KMS-11 (cell line): ENCODE results near the gene SAMD9L.
A peak's percentile ranks its signal among the peaks of the same experiment; 100 is the strongest.

Experiments used
- H2AFZ ChIP-seq: fragments of 200-600 bp; sonication (generic); 2 replicates; pipeline ENCODE4 v1.6.1; 2016; ENCODE audit warnings: antibody characterized with exemption, mixed run types, low read depth
- H3K27ac ChIP-seq: fragments of 200-600 bp; sonication (generic); 2 replicates; pipeline ENCODE4 v1.6.1; 2016; ENCODE audit warnings: mild to moderate bottlenecking, mixed run types
- H3K27me3 ChIP-seq: fragments of 200-600 bp; sonication (generic); 2 replicates; pipeline ENCODE4 v1.6.1; 2017; ENCODE audit warnings: mild to moderate bottlenecking, low read depth, mixed run types, moderate library complexity; ENCODE audit not compliant: insufficient read depth
- H3K36me3 ChIP-seq: fragments of 200-600 bp; sonication (generic); 2 replicates; pipeline ENCODE4 v1.6.1; 2017; ENCODE audit warnings: mild to moderate bottlenecking, mixed run types; ENCODE audit not compliant: insufficient read depth
- H3K4me1 ChIP-seq: fragments of 200-600 bp; sonication (generic); 2 replicates; pipeline ENCODE4 v1.6.1; 2016; ENCODE audit warnings: mild to moderate bottlenecking, low read depth, mixed run types; ENCODE audit not compliant: poor library complexity, severe bottlenecking
- H3K4me2 ChIP-seq: fragments of 200-600 bp; sonication (generic); 2 replicates; pipeline ENCODE4 v1.7.0; 2016; ENCODE audit warnings: mild to moderate bottlenecking, mixed run types
- H3K4me3 ChIP-seq: fragments of 200-600 bp; sonication (generic); IDR thresholded peaks from 2 replicates; pipeline ENCODE4 v1.6.1; 2017; ENCODE audit warnings: low read depth, low read length, mixed read lengths; ENCODE audit not compliant: insufficient read depth
- H3K79me2 ChIP-seq: fragments of 200-600 bp; sonication (generic); 2 replicates; pipeline ENCODE4 v1.6.1; 2016; ENCODE audit warnings: low read depth, mixed run types; ENCODE audit not compliant: insufficient read depth
- H3K9ac ChIP-seq: fragments of 200-600 bp; sonication (generic); 2 replicates; pipeline ENCODE4 v1.6.1; 2016; ENCODE audit warnings: mild to moderate bottlenecking, mixed run types
- H4K20me1 ChIP-seq: fragments of 200-600 bp; sonication (generic); 2 replicates; pipeline ENCODE4 v1.6.1; 2016; ENCODE audit warnings: mild to moderate bottlenecking, mixed run types; ENCODE audit not compliant: insufficient read depth
- CTCF ChIP-seq: fragments of 200-600 bp; sonication (generic); conservative IDR thresholded peaks from 2 replicates; pipeline ENCODE4 v1.6.1; 2017; ENCODE audit warnings: low read depth, mild to moderate bottlenecking, antibody characterized with exemption, low read length, moderate library complexity, mixed read lengths

Gene SAMD9L

DNA sequence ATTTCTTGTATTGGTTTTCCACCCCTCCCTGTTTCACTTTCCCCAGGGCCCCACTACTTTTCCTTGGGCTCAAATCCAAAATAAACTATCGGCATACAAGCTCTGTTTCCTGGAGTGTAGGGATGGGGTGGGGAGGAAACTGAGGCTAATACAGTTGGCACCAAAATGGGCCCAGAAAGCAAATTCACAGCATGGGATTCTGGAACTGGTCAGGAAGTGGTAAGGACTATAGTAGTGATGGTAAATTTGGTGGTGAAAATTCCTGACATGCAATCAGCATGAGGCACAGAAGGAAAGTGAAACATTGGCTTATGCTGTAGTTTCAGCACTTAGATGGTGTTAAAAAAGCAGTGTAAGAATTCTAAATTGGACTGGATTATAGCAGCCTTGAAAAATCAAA, 8.7 kb upstream of the SAMD9L start:
- Histone ChIP-seq H4K20me1 (no peaks in the 10 kb centered on the region), H3K36me3 (no peaks in the 10 kb centered on the region), H2AFZ (peak overlapping the region; percentile 35; the same call in 1 of the 2 replicates), H3K27ac (peak overlapping the region; percentile 37; the same call in 1 of the 2 replicates), H3K27me3 (no peaks in the 10 kb centered on the region), H3K4me1 (peaks cover 60% of the 10 kb centered on the region), H3K9ac (no peak overlapping the region), H3K4me2 (peak overlapping the region; percentile 75), H3K4me3 (no peak overlapping the region), H3K79me2 (no peaks in the 10 kb centered on the region)
- no peak for TF ChIP-seq CTCF

GRCh38 chr7:93150200-93150835, 2.1 kb upstream of the SAMD9L start:
- Histone ChIP-seq H3K36me3 (no peaks in the 10 kb centered on the region), H3K4me1 (peaks cover 25% of the 10 kb centered on the region), H4K20me1 (no peaks in the 10 kb centered on the region), H3K4me3 (no peak overlapping the region), H2AFZ (no peak overlapping the region), H3K27me3 (no peaks in the 10 kb centered on the region), H3K79me2 (peaks cover 22% of the 10 kb centered on the region; the same call in 1 of the 2 replicates), H3K27ac (no peak overlapping the region), H3K9ac (no peak overlapping the region), H3K4me2 (no peak overlapping the region)
- no peak for TF ChIP-seq CTCF

DNA sequence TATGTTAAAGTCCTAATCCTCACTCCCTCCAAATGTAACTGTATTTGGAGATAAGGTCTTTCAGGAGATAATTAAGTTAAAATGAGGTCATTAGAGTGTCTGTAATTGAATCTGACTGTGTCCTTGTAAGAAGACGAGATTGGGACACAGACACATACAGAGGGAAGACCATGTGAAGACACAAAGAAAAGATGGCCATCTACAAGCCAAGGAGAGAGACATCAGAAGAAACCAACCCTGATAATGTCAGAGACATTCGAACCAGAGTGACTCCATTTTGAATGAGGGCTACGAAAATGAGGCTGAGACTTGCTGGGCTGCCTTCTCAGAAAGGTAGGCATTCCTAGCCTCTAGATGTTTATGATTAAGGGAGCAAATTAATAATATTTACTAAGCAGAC, 542 bp upstream of the SAMD9L start:
- Histone ChIP-seq H3K9ac (peak overlapping the region; percentile 69; the same call in 1 of the 2 replicates), H3K27me3 (no peaks in the 10 kb centered on the region), H2AFZ (peak overlapping the region; percentile 45), H3K27ac (peak overlapping the region; percentile 82), H3K4me3 (no peak overlapping the region), H3K79me2 (peaks cover 22% of the 10 kb centered on the region; the same call in 1 of the 2 replicates), H4K20me1 (no peaks in the 10 kb centered on the region), H3K36me3 (peaks cover 3% of the 10 kb centered on the region; the same call in 1 of the 2 replicates), H3K4me1 (peaks cover 27% of the 10 kb centered on the region), H3K4me2 (peak overlapping the region; percentile 66)
- TF ChIP-seq CTCF, result no peak

DNA sequence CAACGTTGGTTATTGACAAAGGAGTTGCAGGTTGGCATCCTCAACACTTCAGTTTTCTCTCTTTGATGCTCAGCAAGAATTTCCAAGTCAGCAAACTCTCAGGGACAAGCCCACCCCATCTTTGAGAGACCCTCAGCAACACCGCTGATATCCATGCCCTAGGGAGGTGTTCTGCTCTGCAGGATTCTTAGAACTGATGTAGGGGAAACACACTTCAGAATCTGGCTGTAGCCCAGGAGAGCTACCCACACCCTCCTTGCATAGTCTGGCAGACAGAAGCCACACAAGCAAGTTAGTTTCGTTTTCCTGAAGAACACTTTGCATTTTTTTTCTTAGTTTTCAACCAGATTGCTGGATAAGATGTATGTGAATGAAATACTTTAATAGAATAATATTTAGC, 822 bp downstream of the SAMD9L start:
- TF ChIP-seq CTCF, result no peak
- Histone ChIP-seq H3K79me2 (peaks cover 22% of the 10 kb centered on the region; the same call in 1 of the 2 replicates), H3K27me3 (no peaks in the 10 kb centered on the region), H3K4me1 (peaks cover 27% of the 10 kb centered on the region), H3K4me3 (peak overlapping the region; percentile 74), H3K9ac (peak overlapping the region; percentile 69), H4K20me1 (no peaks in the 10 kb centered on the region), H3K36me3 (peaks cover 3% of the 10 kb centered on the region; the same call in 1 of the 2 replicates), H3K27ac (peak overlapping the region; percentile 82), H2AFZ (peak overlapping the region; percentile 39), H3K4me2 (peak overlapping the region; percentile 66)
